G401 (cell line): ENCODE data around the gene BATF2. TPM values are rescaled to one million over a fixed set of nuclear protein-coding genes. Genes with fewer than 3 reads are reported as not detected.
"Not testable (repeated sequence)": the region's sequence is repeated elsewhere in the genome, so short reads cannot be mapped to it uniquely, and the experiment has no call there.

Source experiments
- DNase-seq: peaks from one replicate; pipeline ENCODE4 v3.0.0-alpha.2; 2015; ENCODE audit warnings: low spot score
- in situ Hi-C: cut with HindIII; loops from 2 replicates; pipeline ENCODE4 v1.10.0; 2016; ENCODE audit warnings: low sequenced_read_pairs, mixed read lengths
- total RNA-seq: library from RNA; depleted of rRNA; stranded (reverse); fragments of >200 nt; shearing (Covaris generic); gene quantifications from 2 replicates; pipeline ENCODE4 v1.2.3, GENCODE V29; 2014

BATF2 gene
- total RNA-seq, 1 experiment from 2014 or later: 4.1 TPM

- in situ Hi-C loops: no loop called here
- no peak for DNase-seq
Measured at GRCh38 chr11:65014726-65015227, 18.0 kb upstream of the BATF2 start.

- in situ Hi-C loops: no loop called here
- DNase-seq: peak; percentile 90
Measured at GRCh38 chr11:65013888-65014725, 17.3 kb upstream of the BATF2 start, which contains the start of gene ARL2. Gene ARL2 (plus strand): TSS chr11:65014160. CDS start chr11:65014208, 48 bp downstream.

DNA sequence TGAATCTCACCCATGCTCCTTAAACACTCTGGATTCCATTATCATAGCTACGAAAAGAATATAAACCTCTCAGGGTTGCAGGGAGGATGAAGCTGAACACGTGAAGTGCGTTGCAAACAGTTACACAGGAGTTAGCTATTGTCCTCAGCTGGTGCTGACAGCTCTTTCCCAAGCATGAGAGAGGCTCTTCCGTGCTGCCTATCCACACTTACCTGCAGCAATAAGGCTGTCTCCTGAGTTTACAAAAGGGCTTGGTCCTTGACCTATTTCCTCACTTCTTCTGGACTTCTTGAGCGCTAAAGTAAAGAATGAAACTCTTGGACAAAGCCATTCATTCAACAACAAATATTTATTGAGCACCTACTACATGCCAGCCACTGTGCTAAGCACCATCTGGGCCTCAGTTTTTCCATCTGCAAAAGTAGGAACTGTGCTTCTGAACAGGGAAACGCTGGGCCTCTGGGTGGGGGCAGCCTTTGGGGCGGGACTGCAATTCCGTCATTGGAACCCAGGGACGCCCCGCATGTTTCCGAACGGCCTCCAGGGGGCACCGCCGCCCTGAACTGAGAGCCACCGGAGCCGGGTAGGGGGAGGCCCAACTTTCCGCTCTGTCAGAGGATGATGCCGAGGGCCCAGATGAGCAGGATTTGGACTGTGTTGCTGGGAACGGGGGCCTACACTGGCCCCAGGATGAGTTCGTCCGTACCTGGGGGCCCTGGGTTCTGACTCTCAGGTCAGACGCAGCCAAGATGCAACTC, 16.5 kb upstream of the BATF2 start:
- in situ Hi-C loops: no loop called here
- peak; percentile 84 for DNase-seq

DNA sequence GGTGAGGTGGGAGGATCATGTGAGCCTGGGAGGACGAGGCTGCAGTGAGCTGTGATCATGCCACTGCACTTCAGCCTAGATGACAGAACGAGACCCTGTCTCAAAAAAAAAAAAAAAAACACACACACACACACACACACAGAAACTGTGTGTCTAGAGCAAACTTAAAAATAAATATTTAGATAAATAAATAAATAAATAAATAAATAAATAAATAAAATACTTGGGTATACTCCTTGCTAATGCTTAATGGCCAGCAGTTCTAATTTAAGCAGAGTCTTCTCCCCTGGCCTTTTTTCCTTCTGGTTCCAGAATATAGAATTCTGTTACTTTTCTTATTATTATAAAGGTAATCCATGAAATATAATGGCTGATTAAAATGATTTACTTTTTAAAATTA, 12.1 kb upstream of the BATF2 start:
- in situ Hi-C loops: no loop called here
- no peak for DNase-seq

- in situ Hi-C loops: no loop called here
- DNase-seq: no peak
Measured at GRCh38 chr11:65008016-65008415, 11.2 kb upstream of the BATF2 start.

- DNase-seq, in situ Hi-C loops: not testable (repeated sequence)
Measured at GRCh38 chr11:65003968-65004367, 7.2 kb upstream of the BATF2 start.

- in situ Hi-C loops: no loop called here
- DNase-seq: no peak
Measured at GRCh38 chr11:65003282-65003681, 6.5 kb upstream of the BATF2 start.

- in situ Hi-C loops: no loop called here
- DNase-seq: no peak
Measured at GRCh38 chr11:65002706-65003105, 5.9 kb upstream of the BATF2 start.

DNA sequence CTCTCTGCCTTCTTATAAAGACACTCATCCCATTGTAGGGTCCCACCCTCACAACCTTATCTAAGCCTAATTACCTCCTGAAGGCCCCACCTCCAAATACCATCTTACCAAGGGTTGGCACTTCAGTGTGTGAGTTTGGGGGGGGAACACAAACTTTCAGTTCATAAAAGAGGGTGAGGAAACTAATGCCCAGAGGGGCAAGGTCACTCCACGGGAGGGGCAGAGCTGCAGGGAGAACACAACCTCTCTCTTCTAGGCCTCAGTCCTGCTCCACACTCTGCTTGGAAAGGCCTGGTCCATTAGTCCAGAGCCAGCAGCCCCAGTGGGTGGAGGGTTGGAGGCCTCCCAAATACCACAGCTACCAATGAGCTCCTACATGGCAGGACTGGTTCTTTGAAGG, 2.7 kb upstream of the BATF2 start:
- in situ Hi-C loops: no loop called here
- DNase-seq: no peak

DNA sequence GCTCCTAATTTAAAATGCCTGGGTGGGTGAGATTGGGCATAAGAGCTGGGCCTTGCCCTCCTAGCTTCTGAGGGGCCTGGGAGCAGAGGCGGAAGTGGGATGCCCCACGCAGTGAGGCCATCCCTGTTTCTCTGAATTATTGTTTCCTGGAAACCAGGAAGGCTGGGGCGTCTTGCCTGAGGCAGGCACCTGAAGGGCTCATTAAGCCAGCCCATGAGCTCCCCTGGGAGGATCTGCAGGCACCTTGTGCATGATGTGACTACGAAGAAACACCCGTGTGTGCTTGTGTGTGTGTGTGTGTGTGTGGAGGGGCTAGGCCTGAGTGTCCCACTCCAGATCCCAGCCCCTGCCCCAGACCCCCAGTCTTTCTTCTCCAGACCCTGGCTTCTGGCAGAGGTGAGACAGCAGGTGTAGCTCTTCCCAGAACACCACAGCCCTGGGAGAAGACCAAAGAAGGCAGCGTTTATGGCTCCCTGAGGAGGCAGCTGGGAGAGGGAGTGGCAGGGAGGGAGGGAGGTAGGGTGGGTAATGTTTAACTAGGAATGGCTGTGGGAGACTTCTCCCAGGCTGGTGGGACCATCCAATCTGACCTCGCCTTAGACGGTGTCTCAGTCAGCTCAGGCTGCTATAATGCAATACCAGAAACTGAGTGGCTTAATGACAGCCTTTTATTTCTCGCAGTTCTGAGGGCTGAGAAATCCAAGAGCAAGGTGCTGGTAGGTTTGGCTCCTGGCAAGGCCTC, 2.1 kb upstream of the BATF2 start:
- DNase-seq: no peak
- in situ Hi-C loops: no loop called here

DNA sequence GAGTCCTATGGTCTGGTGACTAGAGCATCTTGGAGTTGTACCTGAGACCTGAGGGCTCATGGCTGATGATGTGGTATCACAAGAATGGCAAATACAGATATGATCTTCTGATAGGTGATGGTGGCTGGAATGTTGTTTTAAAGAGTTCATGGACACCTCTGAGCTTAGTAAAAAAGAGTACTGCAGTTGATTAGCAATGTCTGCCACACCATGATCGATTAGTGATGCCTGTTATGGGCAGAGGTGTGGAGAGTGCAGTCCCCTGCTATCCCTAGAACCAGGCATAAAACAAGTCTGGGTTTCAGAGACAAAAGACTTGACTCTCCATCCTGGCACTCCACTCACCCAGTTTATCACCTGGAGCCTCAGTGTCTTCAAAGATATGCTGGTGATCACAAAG, 1.4 kb upstream of the BATF2 start:
- no peak for DNase-seq
- in situ Hi-C loops: no loop called here

DNA sequence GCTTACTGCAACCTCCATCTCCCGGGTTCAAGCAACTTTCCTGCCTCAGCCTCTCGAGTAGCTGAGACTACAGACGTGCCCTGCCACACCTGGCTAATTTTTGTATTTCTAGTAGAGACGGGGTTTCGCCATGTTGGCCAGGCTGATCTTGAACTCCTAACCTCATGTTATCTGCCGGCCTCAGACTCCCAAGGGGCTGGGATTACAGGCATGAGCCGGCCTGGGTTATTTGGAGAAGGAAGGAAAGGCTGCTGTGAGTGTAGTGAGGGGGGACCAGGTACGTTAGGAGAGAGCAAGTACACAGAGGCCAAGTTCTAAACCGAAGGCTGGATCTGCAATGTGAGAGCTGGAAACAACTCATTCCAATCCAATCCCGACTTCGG, 453 bp downstream of the BATF2 start:
- DNase-seq: no peak

DNA sequence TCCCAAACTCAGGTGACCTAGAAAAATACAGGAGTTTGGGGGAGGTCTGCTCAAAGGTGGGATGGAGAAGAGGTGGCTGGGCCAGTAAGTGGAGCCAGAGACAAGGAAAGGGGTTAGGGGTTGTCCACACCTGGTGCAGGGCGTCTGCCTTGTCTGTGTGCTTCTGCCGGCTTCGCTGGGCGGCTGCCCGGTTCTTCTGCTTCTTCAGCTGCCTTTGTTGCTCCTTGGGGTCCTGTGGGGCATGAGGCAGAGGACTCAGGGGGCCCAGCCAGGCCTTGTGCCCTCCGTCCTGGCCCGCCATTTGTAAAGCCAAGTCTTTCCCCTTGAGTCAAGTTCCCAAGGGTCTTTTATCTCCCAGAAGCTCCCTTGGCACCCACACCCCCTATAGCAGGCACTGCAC, 2.5 kb downstream of the BATF2 start:
- in situ Hi-C loops: no loop called here

More for the DNA sequence above, 453 bp downstream of the BATF2 start:
- in situ Hi-C loops: no loop called here

DNA sequence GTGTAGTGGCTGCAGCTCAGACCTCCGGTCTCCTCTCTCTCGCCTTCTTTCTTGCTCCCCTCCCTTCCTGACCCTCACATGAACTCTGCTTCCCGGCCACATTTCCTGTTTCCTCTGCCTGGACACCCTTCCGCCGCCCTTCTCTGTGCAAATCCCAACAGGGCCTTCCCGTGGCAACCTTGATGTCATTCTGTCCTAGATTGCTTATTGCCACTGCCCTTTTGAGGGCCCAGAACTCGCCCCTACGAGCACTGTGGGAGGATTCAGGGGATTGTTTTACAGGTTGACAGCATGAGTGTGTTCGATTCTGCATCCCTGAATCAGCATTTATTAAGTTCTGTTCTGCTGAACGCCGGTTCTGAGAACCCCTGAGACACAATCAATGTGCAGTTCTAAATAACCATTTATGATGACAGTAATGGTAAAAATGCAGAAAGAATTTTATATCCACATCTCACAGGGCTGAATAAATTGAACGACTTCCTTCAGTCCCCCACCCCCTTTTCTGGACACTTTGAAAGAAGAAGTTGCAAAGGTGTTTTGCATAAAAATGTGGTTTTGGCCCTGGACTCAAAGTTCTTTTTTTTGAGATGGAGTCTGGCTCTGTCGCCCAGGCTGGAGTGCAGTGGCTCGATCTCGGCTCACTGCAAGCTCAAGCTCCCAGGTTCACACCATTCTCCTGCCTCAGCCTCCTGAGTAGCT, 6.4 kb downstream of the BATF2 start:
- in situ Hi-C loops: no loop called here
- no peak for DNase-seq

More for the DNA sequence above, 2.5 kb downstream of the BATF2 start:
- no peak for DNase-seq

DNA sequence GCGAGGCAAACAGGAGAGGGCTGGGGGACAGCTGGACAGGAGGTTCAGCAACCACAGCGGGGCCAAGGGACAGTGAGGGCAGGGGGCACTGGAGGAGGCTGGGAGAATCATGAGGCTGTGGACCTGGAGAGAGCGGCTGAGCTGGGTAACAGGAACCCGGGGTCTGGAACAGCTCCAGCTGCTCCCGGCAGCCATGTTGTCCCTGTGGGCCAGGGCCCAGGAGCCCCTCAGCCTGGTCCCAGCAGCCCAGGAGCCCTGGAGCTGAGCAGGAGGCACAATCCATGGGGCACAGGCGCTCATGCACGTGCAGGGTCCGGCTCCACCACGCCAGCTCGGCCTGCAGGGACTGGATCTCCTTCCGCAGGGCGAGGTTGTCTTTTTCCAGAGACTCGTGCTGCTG, 7.4 kb downstream of the BATF2 start:
- in situ Hi-C loops: no loop called here
- no peak for DNase-seq

GRCh38 chr11:64987998-64988854, 8.5 kb downstream of the BATF2 start:
- DNase-seq: no peak
- in situ Hi-C loops: no loop called here

DNA sequence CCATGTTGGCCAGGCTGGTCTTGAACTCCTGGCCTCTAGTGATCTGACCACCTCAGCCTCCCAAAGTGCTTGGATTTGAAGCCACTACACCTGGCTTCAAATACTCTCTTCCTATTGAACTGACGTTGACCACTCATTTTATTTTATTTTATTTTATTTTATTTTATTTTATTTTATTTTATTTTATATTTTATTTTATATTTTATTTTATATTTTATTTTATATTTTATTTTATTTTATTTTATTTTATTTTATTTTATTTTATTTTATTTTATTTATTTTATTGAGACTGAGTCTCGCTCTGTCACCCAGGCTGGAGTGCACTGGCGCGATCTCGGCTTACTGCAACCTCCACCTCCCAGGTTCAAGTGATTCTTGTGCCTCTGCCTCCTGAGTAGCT, 13.4 kb downstream of the BATF2 start:
- DNase-seq, in situ Hi-C loops: not testable (repeated sequence)

GRCh38 chr11:64976651-64977050, 20.1 kb downstream of the BATF2 start:
- no peak for DNase-seq
- in situ Hi-C loops: no loop called here
